Left hindlimb (tissue), 1 donor: ENCODE measurements around the gene TMEM179.
"Not testable (repeated sequence)": the region's sequence is repeated elsewhere in the genome, so short reads cannot be mapped to it uniquely, and the experiment has no call there.

Experiments
- DNase-seq: peaks from one replicate; pipeline ENCODE4 v3.0.0-alpha.2; 2018

TMEM179 gene

DNA sequence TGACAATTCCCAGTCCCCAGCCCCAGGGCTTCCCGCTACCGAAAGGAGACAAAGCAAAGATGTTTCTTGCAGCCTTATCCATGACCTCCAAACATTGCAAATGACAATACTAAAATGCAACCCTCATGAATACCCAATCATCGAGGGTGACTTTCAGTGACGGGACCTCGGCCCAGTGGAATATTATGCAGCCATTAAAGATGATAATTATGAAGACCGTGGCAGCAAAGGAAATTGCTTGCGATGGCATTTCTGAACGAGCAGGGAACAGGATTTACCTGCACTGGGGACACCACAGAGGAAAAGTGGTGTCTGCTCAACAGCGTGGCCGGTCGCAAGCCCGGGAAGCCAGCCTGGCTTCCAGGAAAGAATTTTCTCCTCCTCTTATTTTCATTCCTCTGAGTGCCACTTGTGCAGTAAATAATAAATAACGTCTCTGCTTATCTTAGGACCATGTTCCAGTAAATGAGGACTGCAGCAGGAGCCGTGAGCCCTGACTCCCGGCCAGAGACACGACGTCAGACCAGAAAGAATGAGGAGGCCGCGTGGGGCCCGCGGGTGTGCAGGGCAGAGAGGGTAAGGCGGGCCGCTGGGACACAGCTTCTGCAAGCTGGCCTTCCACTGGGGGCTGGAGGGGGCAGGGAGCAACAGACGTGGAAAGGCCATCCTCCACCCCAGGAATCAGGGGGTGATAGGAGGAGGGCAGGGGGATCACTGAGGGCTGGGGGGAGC is 18.4 kb downstream of the TMEM179 start:
- no peak for DNase-seq

DNA sequence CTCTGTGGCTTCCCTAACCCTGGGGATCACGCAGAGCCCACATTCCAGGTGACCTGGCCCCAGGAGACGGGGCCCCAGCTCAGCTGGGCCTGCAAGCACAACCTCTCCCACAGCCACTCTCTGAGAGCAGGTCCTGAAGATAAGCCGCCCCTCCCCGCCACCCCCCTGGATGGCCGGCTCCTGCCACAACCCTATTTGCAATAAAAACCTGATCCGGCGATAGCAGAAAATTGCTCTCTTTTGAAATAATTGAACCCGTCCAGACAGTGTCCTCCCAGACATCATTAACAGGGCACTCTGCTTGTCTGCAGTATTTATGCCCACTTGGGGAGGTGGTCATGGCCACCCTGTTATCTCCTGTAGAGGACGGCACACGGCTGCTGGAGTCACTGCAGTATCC is 20.0 kb downstream of the TMEM179 start:
- DNase-seq = no peak

DNA sequence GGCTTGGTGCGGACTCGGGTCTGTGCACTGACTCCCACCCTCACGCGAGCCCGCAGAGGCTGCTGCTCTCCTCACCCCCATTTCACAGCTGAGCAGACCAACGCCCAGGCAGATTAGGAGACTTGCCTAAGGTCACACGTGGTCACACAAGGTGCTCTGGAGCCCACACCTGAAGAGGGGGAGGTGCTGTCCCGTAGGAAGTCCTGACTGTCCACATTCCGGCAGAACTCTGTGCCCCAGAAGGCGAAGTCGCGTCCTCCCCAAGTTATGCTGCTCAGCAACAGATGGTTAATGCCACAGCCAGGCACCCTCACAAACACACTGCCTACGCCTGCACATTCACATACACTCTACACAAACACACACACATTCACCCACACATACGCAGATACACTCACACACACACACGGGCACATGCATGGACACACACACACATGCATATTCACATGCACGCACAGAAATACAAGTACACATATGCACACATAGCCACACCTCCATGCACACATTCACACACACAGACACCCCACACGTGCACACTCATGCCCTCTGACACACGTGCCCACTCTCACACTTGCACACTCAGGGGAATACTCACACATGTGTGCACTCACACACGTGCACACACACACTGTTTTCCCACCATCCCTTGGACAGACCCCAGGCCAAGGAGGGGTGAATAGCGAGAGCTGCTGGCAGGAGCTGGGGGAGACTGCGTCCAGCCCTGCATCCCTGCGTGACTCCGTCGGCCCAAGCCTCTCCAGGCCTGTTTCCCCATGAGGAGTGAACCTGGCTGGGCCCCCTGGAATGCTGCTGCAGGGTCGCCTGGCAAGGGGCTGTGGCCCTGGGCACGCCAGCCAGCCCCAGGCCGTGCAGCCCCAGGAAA is 20.9 kb downstream of the TMEM179 start:
- DNase-seq = no peak

DNA sequence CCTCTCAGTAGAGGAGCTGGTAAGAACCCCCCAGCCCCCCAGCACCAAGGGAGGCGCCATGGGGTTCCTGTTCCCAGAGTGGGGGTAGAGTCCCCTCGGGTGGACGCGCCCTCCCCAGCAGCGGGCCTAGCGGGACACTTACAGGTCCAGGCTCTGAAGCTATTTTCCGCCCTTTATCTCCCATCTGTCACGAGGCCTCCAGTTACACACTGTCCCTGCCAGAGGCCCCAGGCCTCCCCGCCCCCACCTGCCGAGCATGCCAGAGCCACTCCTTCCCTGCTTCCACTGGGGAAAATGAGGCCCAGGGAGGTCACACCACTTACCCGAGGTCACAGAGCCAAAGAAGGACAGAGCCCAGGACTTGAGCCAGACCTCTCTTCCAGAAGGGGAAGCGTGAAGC is 21.9 kb downstream of the TMEM179 start:
- no peak for DNase-seq

DNA sequence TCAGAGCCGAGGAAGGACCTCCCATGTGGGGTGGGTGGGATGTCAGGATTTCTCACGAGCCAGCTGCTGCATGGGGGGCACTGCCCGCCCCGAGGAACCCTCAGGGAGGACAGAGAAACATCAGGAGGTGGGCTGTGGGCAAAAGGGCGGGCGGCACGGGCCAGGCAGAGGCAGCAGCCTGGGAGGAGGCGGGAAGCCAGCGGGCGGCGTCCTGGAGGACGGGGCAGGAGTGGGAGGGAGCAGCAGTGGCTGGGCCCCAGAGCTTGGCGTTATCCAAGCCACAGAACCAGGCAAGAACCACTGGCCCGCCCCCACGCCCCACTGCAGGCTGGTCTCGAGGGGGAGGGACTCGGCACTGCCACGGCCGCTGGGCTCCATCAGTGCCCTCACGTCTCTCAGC is 22.6 kb downstream of the TMEM179 start:
- DNase-seq = peak; percentile 74

DNA sequence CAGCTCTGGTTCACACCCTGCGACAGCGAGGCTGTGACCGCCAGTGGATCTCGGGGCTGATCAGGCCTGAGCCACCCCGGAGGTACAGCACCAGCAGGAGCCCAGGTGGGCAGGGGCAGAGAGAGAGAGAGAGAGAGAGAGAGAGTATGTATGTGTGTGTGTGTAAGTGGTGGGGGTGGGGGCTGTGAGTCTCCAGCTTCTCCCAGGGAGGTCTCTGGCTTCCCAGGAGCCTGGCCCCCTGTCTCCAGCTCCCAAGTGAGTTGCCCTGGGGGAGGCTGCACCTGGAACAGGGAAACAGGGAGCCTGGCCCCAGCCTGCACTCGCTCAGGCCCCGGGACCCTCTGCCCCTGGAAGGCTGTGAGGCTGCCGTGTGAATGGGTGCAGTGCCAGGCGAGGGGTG is 23.1 kb downstream of the TMEM179 start:
- DNase-seq = no peak

DNA sequence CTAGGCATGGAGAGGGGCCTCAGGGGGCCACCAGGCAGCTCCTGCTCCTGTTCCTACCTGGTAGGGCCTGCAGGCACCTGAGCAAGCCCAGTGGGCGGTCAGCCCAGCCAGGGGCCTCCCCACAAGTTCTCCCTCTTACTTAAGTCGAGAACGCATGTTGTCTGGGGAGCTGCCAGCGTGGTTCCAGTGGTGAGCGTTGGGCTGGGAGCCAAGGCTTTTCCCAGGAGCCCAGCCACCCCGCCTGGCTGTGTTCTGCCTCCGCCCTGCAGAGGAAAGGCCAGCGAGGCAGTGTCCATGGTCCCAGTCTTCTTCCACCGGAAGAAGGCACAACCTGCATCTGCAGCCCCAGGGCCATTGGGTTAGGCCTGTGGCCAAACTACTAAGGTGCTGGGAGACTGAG is 23.6 kb downstream of the TMEM179 start:
- peak; percentile 67 for DNase-seq

DNA sequence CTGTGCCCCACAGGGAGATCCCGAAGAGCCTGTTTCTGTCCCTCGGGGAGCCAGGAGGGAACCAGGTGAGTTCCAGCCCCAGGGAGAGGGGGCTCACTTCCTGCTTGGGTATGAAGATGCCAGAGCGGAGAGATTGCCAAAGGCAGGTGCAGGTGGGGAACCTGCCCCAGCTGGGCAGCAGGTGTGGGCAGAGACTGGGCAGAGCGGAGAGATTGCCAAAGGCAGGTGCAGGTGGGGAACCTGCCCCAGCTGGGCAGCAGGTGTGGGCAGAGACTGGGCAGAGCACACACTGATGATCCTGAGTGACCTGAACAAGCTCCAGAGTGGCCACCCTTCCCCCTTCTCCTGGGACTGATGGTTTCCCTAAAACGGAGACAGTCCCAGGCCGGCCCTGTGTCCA is 24.6 kb downstream of the TMEM179 start:
- DNase-seq = not testable (repeated sequence)

DNA sequence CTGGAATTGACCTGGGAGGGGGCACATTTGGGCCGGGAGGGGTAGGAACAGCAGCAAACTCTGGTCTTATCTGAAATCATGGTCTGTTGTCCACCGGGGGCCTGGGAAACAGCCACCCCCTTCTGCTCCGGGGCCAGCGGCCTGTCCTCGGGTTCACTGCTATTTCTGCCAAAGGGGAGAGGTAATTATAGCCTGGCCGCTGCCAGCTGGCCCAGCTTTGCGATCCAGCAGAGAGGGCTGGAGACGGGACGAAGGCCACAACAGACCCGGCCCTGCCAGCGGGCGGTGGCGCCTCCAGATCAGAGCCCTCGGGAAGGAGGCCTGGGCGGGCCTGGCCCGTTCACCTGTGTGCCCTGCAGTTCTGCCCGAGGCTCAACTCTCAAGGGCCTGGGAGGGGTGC is 25.1 kb downstream of the TMEM179 start, which contains the start of gene C14orf180:
Gene C14orf180 (plus strand): TSS at position 258 of the 400 bp plus-strand sequence. CDS start 6,667 bp downstream, outside the sequence.
- DNase-seq = peak; percentile 69

DNA sequence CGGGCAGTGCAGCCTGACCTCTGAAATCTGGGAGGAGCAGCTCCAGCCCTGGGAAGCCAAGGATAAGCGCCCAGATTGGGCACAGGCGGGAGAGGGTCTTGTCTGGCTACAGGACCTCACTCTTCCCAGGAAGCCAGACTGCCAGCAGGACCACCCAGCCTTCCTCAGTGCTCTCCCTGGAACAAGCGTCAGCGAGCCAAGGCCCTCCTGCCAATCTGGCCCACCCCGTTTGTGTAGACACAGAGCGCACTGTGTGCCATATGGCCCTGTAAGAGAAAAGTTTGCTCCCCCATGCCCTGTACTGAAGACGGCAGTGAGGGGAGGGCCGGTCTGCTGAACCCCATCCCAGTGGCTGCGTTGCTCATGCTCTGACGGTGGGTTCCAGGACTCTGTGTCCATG is 26.3 kb downstream of the TMEM179 start:
- no peak for DNase-seq

DNA sequence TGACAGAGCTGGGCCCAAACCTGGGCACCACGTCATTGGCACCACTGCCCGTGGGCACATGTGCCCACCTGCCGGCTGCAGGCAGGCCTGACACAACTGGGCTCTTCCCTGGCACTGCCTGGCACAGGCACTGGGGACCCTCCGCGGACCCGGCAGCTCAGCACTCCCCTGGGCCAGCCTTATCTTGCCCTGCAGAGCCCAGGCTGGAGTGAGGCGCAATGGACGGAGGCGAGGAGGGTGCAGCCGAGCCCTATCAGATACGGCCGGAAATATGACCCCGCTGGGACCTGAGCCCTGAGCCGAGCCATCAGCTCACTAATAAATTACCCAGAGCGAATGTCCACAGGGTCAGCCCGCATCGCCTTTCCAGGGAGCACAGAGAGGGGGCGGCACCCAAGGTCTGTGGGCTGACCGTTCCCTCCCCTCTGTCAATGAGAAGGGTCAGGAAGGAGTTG is 26.7 kb downstream of the TMEM179 start:
- no peak for DNase-seq

DNA sequence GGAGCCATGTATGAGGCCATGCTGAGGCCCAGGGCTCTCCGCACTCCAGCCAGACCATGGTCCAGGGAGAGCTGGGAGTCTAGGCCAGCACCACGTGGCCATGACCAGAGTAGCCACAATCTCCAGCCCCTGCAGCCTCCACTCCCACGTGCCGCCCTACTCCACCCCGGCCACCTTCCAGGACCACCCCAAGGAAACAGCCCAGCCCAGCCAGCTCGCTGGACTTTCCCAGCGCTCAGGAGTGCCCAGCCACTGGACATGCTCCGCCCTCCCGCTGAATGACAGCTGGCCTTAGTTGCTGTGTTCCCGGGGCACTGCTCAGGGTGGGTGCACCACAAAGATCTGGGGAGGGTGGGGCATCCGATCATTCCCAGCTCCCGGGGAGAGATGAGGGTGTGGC is 27.1 kb downstream of the TMEM179 start:
- no peak for DNase-seq

DNA sequence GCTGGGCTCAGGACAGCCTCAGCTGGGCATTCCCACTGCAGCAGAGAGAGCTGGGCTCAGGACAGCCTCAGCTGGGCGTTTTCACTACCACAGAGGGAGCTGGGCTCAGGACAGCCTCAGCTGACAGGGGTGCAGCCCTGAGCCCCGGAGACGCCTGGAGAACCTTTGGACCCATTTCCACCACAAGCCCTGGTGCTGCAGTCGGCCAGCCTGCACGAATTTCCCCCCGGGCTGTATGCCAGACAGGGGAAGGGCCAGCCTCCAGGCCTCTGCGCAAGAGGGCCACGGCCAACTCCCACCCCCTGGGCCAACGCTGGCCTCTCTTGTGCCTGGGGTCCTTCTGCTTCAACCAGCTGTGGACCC is 27.6 kb downstream of the TMEM179 start:
- no peak for DNase-seq

DNA sequence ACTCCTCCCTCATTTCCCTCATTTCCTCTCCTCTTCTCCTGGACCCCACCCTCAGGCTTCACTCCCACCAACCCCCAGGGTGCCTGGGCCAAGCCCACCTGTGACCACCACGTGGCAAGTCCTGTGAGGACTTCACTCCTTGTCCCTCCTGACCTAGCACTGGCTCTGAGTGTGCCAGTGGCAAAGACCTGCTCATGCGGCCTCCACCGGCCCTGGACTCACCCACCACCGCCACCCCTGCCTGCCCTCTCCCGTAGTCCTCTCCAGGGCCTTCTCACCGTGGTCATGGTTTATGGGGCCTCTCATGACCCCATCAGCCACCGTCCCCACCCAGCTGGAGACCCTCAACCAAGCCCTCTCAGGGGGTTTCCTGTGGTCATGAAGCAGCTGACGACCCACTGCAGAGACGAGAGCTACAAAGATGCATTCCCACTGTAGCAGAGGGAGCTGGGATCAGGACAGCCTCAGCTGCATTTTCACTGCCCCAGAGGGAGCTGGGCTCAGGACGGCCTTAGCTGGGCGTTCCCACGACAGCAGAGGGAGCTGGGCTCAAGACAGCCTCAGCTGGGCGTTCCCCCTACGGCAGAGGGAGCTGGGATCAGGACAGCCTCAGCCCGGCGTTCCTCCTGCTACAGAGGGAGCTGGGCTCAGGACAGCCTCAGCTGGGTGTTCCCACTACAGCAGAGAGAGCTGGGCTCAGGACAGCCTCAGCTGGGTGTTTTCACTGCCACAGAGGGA is 28.2 kb downstream of the TMEM179 start:
- no peak for DNase-seq

DNA sequence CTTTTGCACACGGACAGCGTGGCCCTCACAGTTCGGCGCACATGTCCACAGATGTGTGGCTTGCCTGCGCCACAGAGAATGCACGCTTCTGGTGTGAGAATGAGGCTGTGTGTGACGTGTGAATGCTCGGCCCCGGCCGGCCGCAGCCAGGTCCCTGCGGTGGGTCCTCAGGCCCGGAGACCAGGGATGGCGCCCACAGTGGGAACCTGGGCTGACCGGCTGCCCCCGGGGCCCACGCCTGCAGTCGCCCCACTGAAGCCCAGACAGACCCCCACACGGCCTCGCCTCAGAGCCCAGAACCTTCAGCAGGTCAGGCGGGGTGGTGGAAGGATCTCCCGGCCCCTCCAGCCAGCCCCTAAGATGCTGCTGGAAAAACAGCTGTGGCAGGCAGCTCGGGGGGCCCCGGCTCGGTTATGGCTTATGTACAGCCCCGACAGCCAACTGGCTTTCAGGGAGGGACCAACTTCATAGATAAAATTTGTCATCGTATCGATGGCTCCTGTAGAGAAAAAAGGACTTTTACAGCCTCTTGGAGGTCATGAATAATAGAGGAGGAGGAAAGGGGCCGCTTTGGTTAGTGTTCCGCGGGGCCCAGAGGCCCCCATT is 29.5 kb downstream of the TMEM179 start:
- no peak for DNase-seq

DNA sequence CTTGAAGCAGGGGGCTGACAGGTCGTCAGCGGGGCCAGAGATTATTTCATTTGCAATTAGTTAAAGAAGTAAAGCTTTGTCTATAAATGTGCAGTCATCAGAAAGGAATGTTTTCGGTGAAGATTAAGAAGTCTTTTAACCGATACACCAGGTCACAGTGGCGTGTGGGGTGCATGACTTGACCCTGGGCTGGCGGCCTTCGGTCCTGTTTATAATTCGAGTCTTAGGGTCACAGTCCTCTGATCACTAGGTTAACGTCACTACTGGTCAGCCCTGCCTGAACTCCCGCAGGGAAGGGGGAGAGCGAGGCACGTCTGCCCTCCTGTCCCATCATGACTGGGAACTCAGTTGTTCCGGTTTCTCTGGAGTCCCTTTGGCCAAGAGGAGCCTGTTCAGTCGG is 30.0 kb downstream of the TMEM179 start:
- no peak for DNase-seq

DNA sequence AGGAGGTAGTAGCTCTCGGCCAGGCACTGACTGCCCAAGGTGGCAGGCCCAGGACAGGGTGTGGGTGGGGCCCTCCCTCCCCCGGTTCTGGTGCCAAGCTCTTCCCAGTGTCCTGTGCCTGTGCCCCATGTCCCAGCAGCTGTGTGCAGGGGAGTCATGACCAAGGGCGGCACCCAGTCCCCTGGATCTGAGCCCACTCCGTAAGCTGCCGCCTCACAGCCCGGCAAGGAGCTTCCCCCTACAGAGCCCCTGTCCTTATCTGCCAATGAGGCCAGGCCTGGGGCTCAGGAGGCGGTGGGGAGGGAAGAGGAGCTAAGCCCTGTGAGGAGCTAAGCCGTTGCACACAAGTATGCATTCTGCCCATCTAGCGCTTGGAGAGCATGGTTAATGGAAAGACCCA is 30.6 kb downstream of the TMEM179 start:
- DNase-seq = no peak

DNA sequence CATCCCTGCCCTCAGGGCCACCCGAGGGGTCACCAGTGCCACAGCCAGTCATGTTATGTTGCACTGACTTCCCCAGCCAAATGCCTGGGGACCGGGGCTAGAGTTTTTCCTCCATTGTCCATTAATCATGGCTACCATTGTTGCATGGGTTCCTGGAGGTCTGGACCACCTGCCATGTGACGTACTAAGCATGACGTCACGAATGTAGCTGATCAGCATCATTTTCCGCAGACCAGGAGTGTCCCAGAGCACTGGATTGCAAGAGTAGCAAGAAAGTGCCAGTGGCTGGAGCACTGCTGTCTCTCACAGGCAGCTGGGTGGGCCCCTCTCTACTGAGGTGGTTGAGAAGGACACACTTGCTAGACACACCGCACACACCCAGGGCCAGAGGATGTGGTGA is 31.9 kb downstream of the TMEM179 start:
- no peak for DNase-seq

DNA sequence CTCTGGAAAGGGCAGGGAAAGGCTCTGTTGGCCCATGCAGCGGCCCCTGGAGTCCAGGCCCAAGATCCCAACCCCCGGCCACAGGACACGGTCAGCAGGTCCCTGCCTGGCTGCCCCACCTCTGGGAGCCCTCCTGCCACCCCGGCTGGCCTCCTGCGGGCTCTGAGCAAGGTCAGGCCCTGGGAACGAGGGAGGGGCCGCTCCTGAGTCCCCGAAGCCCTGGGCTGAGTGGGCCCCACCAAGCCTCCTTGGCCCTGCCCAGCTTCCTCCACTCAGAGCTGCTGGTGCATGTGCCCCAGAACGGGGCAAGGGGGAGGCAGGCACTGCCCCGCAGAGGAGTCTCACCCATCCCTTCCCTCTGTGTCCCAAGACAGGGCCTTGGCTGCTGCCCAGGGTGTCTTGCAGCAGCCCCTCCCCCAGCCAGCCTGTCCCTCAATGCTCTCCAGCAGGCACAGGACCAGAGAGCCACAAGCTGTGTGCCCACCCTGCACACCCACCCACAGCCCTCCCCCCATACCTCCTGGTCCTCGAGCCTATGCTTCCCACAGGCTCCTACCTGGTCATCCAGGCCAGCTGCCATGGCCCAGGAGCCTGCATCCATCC is 32.4 kb downstream of the TMEM179 start:
- no peak for DNase-seq

DNA sequence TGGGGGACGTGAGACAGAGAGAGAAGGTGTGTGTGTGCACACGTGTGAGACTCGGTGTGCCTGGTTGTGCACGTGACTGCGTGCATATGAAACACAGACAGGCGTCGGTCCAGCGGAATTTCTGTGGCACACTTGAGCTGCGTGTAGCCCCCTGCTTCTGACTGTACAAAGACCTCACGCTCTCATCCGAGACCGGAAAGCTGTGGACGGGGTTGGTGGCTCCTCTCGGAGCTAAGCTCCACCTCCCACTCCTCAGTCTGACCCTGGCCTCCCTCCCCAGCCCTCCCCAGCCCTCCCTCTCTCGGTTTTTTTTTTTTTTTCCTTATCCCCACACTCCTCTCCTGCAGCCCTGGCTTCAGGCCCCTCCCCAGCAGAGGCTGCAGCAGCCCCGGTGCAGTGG is 33.3 kb downstream of the TMEM179 start:
- no peak for DNase-seq

DNA sequence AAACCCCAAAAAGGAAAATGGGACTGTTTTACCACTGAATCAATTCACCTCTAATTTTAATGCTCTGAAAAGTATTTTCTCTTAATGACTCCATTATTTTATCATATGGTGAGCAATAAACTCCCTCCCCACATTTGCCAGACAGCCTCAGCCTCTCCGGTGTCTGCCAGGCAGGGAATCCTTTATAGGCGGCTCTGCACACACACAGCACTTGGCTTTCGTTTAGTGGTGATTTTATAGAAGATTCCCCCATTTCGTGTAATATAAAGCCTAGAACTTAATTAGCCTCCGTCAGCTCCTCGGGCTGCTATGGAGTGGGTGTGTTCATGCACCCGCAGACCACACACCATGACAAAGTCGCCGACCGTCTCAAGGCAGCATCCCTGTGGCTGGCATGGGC is 35.1 kb downstream of the TMEM179 start:
- DNase-seq = no peak

DNA sequence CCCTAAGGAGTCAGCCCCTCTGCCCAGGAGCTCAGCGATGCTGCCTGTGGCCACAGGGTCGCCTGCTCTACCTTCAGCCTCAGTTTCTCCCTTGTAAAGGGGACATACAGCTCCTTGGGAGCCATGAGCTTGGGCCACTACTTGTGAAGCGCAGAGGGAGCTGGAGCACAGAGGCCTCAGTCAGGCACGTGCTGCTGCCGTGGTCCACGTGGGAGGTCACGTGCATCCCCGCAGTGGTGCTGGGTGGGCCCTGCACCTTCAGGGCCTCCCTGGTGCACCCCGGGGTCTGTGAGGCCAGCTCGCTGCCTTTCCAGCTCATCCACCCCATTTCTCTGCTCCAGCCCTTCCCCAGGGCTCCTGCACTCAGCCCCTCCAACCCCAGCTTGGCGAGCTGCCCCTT is 36.0 kb downstream of the TMEM179 start:
- DNase-seq = no peak

DNA sequence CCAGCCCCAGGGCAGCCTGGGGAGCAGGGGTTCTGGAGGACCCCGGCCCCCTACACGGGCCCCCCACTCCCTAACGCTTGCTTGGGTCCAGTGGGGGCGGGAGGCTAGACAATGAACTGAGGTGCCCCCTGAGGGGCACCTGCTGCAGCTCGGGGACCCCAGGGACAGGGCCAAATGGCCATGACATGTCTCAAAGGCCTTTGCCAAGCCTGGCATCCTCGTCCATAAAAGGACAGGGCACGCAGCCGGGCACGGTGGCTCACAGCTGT is 36.7 kb downstream of the TMEM179 start:
- no peak for DNase-seq
